Calu3 (cell line): ENCODE data around the gene EIF4EBP2. TPM values are rescaled to one million over a fixed set of nuclear protein-coding genes. Genes with fewer than 3 reads are reported as not detected.

ENCODE experiments used
- BruUV-seq: library from RNA; stranded (reverse); fragments of 400-500 nt; replicated peaks from 2 replicates; lab custom pipeline; 2021; lab: Mats Ljungman, UMichigan
- CTCF ChIA-PET: fragments of 300-600 bp; sonication (Branson Sonifier 250); formaldehyde crosslinking; loops from one replicate; lab custom pipeline; 2022; ENCODE audit warnings: antibody characterized with exemption; lab: Charles Lee
- DNase-seq: peaks from one replicate; pipeline ENCODE4 v3.0.0; 2022
- H3K27ac Mint-ChIP-seq: one replicate; pipeline ENCODE4 v1.8.0; 2022; ENCODE audit warnings: mixed read lengths; ENCODE audit not compliant: unreplicated experiment
- H3K27me3 Mint-ChIP-seq: one replicate; pipeline ENCODE4 v1.8.0; 2022; ENCODE audit warnings: mixed read lengths; ENCODE audit not compliant: unreplicated experiment
- H3K36me3 Mint-ChIP-seq: one replicate; pipeline ENCODE4 v1.8.0; 2022; ENCODE audit warnings: mild to moderate bottlenecking, moderate library complexity, mixed read lengths; ENCODE audit not compliant: insufficient read depth, unreplicated experiment
- H3K4me1 Mint-ChIP-seq: one replicate; pipeline ENCODE4 v1.8.0; 2022; ENCODE audit warnings: mild to moderate bottlenecking, low read depth, mixed read lengths; ENCODE audit not compliant: unreplicated experiment
- H3K4me3 Mint-ChIP-seq: one replicate; pipeline ENCODE4 v1.8.0; 2022; ENCODE audit warnings: mild to moderate bottlenecking, low read depth, moderate library complexity, mixed read lengths; ENCODE audit not compliant: unreplicated experiment
- H3K9me3 Mint-ChIP-seq: one replicate; pipeline ENCODE4 v1.8.0; 2022; ENCODE audit warnings: low read depth, mixed read lengths; ENCODE audit not compliant: unreplicated experiment
- intact Hi-C: fragments of 100-400 bp; cut with micrococcal nuclease; formaldehyde crosslinking; loops from one replicate; pipeline ENCODE4 v1.10.0; 2022; ENCODE audit not compliant: unreplicated experiment
- total RNA-seq: library from RNA; stranded (reverse); gene quantifications from 2 replicates; pipeline ENCODE4 v1.2.3, GENCODE V29; 2022
- TF ChIP-seq, protein P1 (sequence below): fragments of 200-600 bp; IDR thresholded peaks from one replicate; pipeline ENCODE4 v1.8.0; 2022; ENCODE audit warnings: antibody characterized with exemption; ENCODE audit not compliant: unreplicated experiment

The EIF4EBP2 gene
- total RNA-seq, 1 experiment from 2014 or later = 54.7 TPM

- BruUV-seq = no TSS peak
- Mint-ChIP-seq H3K4me1 (peaks cover 7% of the 10 kb centered on the region), H3K9me3 (no peaks in the 10 kb centered on the region), H3K27ac (no peak overlapping the region), H3K4me3 (no peak overlapping the region), H3K27me3 (peaks cover 14% of the 10 kb centered on the region), H3K36me3 (no peaks in the 10 kb centered on the region)
- DNase-seq = no peak
- CTCF ChIA-PET = no interaction called here
- TF ChIP-seq, protein P1, sequence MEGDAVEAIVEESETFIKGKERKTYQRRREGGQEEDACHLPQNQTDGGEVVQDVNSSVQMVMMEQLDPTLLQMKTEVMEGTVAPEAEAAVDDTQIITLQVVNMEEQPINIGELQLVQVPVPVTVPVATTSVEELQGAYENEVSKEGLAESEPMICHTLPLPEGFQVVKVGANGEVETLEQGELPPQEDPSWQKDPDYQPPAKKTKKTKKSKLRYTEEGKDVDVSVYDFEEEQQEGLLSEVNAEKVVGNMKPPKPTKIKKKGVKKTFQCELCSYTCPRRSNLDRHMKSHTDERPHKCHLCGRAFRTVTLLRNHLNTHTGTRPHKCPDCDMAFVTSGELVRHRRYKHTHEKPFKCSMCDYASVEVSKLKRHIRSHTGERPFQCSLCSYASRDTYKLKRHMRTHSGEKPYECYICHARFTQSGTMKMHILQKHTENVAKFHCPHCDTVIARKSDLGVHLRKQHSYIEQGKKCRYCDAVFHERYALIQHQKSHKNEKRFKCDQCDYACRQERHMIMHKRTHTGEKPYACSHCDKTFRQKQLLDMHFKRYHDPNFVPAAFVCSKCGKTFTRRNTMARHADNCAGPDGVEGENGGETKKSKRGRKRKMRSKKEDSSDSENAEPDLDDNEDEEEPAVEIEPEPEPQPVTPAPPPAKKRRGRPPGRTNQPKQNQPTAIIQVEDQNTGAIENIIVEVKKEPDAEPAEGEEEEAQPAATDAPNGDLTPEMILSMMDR = no peak
- intact Hi-C loops = no loop called here
These were observed 7.8 kb upstream of the EIF4EBP2 start for GRCh38 chr10:70396140-70396539.

- BruUV-seq = no TSS peak
These were observed 4.8 kb upstream of the EIF4EBP2 start for GRCh38 chr10:70399177-70399576.

GRCh38 chr10:70403483-70404035 is 386 bp upstream of the EIF4EBP2 start:
- Mint-ChIP-seq H3K4me1 (peaks cover 32% of the 10 kb centered on the region), H3K36me3 (peaks cover 34% of the 10 kb centered on the region), H3K27ac (peak overlapping the region; percentile 72), H3K4me3 (peak overlapping the region; percentile 85), H3K27me3 (no peaks in the 10 kb centered on the region), H3K9me3 (no peaks in the 10 kb centered on the region)
- no peak for DNase-seq
- no TSS peak for BruUV-seq
- TF ChIP-seq, protein P1 = no peak
- CTCF ChIA-PET = interaction anchor here (0.7 to 3.7 kb wide), 7 partner anchors 12 to 258 kb away, joined by 4 to 32 read pairs (median 5); partner anchors contain the start of gene TYSND1
- intact Hi-C loops = no loop called here

More at GRCh38 chr10:70399177-70399576, 4.8 kb upstream of the EIF4EBP2 start:
- Mint-ChIP-seq H3K9me3 (no peaks in the 10 kb centered on the region), H3K4me3 (no peak overlapping the region), H3K27ac (no peak overlapping the region), H3K36me3 (peaks cover 9% of the 10 kb centered on the region), H3K4me1 (peaks cover 8% of the 10 kb centered on the region), H3K27me3 (no peaks in the 10 kb centered on the region)
- CTCF ChIA-PET = no interaction called here
- DNase-seq = no peak
- TF ChIP-seq, protein P1 = no peak
- intact Hi-C loops = no loop called here

DNA sequence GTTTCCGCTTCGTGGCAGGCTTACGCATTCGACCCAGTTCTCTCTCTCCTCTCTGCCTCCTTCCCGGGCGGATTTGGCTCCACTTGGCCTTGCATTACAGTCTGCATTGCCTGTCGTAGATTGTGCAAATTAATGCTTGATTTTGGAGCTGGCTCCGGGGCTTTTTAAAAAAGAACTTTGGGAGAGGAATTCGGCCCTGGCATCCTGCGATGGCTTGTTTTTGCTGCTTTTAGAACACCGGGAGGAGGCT is 767 bp downstream of the EIF4EBP2 start:
- Mint-ChIP-seq H3K4me1 (peaks cover 41% of the 10 kb centered on the region), H3K4me3 (peak overlapping the region; percentile 85), H3K27me3 (no peaks in the 10 kb centered on the region), H3K9me3 (no peaks in the 10 kb centered on the region), H3K36me3 (peaks cover 36% of the 10 kb centered on the region), H3K27ac (peak overlapping the region; percentile 72)
- CTCF ChIA-PET = interaction anchor here (0.6 to 3.7 kb wide), 10 partner anchors 17 to 595 kb away, joined by 3 to 32 read pairs (median 4); no protein-coding TSS in a partner anchor
- intact Hi-C loops = no loop called here
- TF ChIP-seq, protein P1 = no peak
- DNase-seq = no peak
- BruUV-seq = no TSS peak
